Measurements from ENCODE around the gene ZNF22.

ZNF22 gene

DNA sequence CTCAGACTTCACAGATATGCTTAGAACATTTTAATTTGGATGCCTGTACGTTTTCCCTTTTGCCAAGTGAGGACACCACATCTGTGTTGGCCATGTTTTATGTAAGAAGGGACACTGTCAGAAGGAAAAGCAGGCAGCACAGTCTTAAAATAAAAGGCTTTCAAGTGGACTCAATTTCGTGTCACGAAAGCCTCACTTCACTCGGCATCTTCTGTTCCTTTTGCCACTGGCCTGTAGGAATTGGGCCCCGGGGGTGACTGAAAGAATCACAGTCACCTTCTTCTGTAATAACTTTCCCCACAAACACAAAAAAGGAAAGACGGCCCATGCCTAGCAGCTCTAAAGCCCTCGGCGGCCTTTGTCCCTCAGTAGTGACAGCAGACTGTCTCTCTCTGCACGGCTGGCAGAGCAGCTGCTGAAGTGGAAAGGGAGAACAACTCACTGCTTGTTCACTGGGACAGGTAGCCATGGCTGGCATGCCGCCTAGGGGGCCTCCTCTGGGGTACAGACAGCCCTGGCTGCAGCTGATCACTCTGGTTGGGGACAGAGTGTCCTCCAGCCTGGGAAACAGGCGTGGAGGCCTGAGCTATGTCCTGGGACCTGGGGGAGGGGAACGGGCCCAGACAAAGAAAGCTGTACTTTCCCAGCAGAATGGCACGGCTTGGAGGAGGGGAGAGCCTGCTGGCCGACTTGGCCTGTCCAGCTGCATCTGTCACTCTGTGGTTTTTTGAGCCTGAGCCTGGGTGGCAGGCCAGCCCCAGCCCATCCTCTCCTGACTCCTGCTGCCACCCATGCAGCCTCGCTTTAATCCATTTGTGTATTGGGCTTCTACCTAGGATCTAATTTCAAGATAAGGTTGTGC, 36.7 kb upstream of the ZNF22 start:
- DNase-seq = peak; percentile 41 to 98 (median 91)

- no peak for DNase-seq
These were observed 35.6 kb upstream of the ZNF22 start for GRCh38 chr10:44965104-44965503.

- DNase-seq = no peak
These were observed 35.0 kb upstream of the ZNF22 start for GRCh38 chr10:44965651-44966097.

DNA sequence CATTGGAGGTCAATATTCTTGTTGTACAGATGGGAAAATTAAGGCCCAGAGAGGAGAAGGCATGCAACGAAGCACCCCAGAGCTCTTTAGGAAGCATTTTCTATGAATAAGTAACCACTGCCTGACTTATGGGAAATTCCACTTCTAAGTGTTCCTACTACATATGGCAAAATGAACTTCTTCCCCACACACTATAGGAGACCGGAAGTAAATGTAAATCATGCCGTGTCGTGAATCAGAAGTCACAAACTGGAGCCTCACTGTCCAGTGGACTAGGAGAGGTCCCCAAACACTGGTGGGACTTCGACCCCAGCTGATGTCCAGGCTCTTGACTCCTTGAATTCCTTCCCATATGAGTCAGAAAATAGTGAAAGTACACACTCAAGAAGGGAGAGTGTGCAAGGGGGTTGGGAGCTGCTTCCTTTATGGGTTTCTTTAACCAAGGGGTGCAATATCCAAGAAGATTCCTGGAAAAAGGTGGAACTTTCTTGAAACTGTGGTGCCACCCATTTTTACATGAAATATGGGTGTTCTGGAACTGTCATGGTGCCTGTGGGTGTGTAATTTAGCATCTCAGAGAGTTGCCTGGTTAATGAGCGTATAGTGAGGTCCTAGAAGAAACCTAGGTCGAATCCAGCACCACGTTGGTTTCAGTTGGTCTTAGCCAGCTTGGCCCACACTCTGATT, 34.5 kb upstream of the ZNF22 start:
- no peak for DNase-seq

GRCh38 chr10:44966816-44967509, 33.8 kb upstream of the ZNF22 start:
- DNase-seq = no peak

DNA sequence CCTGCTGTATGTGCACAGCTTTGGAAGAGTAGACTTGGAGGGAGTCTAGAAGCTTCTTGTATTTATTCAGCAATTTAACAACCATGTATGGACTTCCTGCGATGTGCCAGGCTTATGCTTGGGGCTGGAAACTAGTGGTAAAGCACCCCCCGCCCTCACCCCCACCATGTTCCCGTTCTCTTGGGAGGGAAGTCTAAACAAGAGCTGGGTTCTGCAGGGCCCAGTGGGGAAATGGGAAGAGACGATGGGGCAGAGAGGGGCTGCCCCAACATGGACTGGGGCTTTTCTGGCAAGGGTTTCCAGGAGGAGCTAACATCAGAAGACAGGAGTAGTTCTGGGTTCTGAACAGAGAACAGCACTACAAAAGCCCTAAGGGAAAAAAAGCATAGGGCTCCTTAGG, 33.1 kb upstream of the ZNF22 start:
- no peak for DNase-seq

DNA sequence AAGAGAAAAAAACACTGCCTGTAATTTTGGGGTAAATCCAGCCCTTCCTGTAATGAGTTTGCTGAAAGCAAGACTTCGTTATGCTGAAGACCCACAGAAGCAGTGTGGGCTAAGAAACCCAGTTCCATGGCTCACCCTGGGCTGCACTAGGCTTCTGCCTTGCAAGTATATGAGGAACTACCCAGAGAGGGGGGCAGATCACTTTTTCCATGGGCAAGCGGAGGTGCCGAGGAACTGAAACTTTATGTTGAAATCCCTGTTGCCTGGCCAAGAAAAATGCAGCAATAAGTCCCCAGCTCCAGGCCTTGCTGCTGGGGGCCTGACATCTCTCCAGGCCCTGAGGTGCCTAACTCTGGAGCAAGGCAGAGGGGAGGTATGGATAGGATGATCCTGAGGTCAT, 32.6 kb upstream of the ZNF22 start:
- DNase-seq = peak in 7 of 56 donors; percentile 19 to 69 (median 52)

DNA sequence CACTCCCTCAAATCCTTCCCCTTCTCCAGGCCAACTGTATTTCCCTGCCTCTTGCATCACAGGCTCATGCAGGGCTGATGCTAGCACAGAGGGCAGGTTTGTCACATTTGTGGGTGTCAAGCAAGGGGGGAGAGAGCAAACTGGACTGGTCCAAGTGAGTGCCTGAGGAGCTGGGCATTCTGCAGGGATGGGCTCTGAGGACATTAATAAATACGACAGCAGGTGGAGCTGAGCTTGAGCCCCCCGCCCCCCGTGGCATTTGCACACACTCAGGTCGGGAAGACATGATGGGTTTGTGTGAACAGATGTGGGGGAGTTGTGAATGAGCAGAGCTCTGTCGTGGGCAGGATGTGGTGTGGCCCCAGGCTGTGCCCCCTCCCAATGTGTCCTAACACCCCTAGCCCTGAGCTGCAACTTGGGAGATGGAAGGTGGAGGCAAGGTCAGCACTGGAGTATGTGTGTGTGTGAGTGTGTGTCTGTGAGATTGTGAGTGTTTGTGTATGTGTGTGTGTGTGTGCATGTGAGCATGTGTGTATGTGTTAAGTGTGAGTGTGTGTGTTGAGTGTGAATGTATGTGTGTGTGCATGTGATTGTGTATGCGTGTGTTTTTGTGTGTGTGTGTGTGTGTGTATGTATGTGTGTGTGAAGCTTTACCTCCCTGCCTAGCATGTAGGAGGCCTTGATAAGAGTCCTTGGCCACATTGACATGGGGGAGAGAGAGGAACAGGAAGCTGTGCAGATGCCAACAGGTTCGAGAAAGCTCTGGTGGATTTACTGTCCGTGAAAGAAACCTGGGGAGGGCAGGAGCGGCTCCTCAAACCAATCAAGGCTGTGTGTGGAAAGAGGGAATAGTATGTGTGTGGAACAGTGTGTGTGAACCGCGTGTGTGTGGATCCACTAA, 32.0 kb upstream of the ZNF22 start:
- DNase-seq = no peak

- DNase-seq = peak in 6 of 56 donors; percentile 37 to 52 (median 46)
These were observed 30.9 kb upstream of the ZNF22 start for GRCh38 chr10:44969854-44970253.

- DNase-seq = no peak
These were observed 29.8 kb upstream of the ZNF22 start for GRCh38 chr10:44970812-44971395.

DNA sequence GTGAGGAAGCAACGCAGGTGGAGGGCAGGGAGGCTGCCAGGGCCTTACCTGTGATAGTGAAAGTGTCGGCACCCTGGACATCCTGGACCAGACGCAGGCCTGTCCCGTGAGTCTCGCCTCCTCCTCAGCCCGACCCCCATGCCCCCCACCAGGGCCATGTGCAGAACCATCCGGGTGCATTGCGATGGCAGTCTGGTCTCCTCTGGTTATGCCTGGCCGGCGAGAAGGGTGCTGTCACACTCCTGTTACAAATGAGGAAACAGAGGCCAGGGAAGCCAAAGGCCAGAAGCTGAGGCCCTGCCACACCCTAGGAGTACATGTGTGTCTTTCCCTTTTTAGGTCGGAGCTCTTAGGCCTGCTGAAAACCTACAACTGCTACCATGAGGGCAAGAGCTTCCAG, 29.3 kb upstream of the ZNF22 start:
- DNase-seq = no peak

DNA sequence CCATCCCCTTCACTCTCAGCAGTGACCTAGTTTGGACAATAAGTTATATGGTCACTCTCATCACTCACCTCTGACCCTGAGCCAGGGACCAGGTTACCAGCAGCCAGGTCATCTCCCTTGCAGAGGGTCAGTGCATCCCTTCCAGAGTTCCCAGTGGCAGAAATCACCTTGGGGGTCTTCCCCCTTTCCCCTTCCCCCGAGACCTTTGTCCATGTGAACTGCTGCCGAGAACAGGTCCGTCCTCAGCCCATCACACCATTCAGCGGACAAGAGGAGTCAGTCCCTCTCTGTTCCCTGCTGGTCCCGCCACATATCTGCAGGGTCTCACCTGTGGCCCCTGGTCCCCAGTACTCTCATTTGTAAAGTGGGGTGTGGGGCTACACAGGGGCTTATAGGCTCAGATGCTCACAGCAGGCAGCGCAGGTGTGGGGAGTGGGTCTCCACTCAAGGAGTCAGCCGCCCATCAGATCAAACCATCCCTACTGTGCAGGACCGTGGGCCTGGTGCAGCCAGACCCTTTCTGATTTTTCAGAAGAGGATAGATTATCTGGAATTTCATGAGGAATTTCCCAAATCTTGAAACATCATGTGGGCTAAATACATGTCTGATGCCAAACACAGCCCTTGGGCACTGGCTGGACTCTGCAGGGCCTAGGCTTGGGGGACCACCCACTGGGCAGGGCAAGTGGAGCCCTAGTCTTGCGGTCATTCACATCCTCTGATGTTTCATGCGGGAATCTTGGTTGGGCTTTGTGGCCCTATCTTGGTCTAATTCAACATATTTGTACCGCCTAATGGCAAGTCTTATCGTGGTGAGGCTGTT, 28.6 kb upstream of the ZNF22 start:
- no peak for DNase-seq

- no peak for DNase-seq
These were observed 27.8 kb upstream of the ZNF22 start for GRCh38 chr10:44972874-44973306.

DNA sequence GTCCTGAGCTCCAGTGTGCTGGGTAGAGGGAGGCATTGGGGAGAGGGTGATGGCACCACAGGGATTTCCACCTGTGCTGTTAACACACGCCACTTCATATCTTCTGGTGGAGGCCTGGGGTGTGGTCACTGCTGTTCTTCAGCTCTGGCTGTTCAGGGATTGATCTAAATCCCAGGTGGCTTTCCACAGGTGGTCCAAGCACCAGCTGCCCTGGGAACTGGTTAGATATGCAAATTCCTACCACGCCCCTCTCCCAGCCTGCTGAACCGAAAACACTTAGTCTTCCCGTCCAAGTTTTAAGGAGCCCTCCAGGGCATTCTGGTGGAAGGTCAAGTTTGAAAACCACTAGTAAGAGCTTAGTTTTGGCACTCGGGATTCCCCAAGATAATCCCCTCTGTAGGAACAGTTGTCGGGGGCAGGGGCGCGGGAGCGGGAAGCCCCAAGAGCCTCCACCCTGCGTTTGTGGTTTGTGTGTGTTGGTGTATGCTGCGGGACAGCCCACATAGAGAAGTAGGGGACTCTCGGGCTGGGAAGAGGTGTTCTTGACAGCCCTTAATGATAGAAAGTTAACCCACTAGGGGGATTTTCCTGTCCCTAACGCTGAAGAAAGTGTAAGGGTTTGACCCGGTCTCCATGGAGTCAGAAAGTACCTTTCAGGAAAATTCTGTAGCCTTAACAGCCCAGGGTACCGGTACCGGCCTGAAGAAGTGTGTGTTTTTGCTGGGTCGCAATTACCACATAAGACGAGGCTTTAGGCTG, 27.2 kb upstream of the ZNF22 start:
- no peak for DNase-seq

DNA sequence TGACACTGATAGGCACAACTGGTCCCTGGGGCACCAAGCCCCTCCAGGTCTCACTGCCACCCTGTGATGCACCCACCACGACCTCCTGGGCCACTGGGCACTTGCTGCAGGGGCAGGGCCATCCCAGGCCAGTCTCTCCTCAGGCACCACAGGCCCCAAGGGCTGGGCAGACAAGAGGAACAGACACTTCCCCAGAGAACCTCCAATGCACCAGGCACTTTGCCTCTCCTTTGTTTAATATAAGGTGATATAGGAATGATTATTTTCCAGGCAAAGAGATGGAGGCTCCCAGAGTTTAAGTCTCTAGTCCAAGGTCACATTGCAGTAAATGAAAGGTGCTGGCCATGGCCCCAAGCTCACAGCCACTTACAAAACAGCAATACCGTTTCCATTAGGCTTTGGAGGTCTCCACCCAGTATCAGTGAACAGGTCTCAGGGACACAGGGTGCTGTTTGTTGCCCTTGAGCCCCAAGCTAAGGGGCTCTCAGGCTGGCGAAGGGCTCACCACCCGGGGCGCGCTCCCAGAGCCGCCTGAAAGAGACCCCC, 26.6 kb upstream of the ZNF22 start:
- DNase-seq = no peak

GRCh38 chr10:44974628-44975430, 25.9 kb upstream of the ZNF22 start:
- DNase-seq = peak in 39 of 56 donors; percentile 10 to 77 (median 56)

All from amygdala (tissue), 56 donors.